Liver (tissue), 9 donors: Measurements from ENCODE around the gene LAMA2. TPM values are rescaled to one million over a fixed set of nuclear protein-coding genes. Genes with fewer than 3 reads are reported as not detected.

Source experiments
- DNase-seq: peaks from one replicate; pipeline ENCODE4 v3.0.0-alpha.2; 2017; ENCODE audit warnings: low spot score
- H3K27ac ChIP-seq, 2 donors: one replicate each; pipeline ENCODE4 v1.7.0; 2013; ENCODE audit warnings: inconsistent platforms in 2 of 2, low read length in 2 of 2, control low read depth in 1 of 2, low read depth in 1 of 2, mild to moderate bottlenecking in 1 of 2
- H3K27me3 ChIP-seq, 4 donors: one replicate each; pipeline versions ENCODE4 v1.6.1 to v1.7.0; 2013; ENCODE audit warnings: low read length in 3 of 4, inconsistent platforms in 1 of 4, mild to moderate bottlenecking in 1 of 4, moderate library complexity in 1 of 4; ENCODE audit not compliant: control insufficient read depth in 4 of 4, insufficient read depth in 4 of 4
- H3K36me3 ChIP-seq, 4 donors: one replicate each; pipeline versions ENCODE4 v1.6.1 to v1.7.0; 2013; ENCODE audit warnings: low read length in 3 of 4, mild to moderate bottlenecking in 3 of 4, low read depth in 1 of 4, moderate library complexity in 1 of 4; ENCODE audit not compliant: control insufficient read depth in 4 of 4, insufficient read depth in 3 of 4
- H3K4me1 ChIP-seq, 4 donors: one replicate each; pipeline versions ENCODE4 v1.6.1 to v1.7.0; 2013; ENCODE audit warnings: low read length in 3 of 4, mild to moderate bottlenecking in 3 of 4, moderate library complexity in 1 of 4; ENCODE audit not compliant: control insufficient read depth in 4 of 4, insufficient read depth in 4 of 4
- H3K4me3 ChIP-seq, 3 donors: one replicate each; pipeline versions ENCODE4 v1.6.1 to v1.7.0; 2013; ENCODE audit warnings: low read length in 3 of 3, control low read depth in 1 of 3, low read depth in 1 of 3, mild to moderate bottlenecking in 1 of 3
- H3K9ac ChIP-seq, 2 donors: one replicate each; pipeline ENCODE4 v1.7.0; 2013; ENCODE audit warnings: low read length in 2 of 2, mild to moderate bottlenecking in 2 of 2, moderate library complexity in 2 of 2, control low read depth in 1 of 2, low read depth in 1 of 2
- H3K9me3 ChIP-seq, 4 donors: one replicate each; pipeline versions ENCODE4 v1.6.1 to v1.7.0; 2013; ENCODE audit warnings: low read length in 3 of 4; ENCODE audit not compliant: control insufficient read depth in 4 of 4
- ATF3 ChIP-seq: IDR thresholded peaks from 2 replicates; pipeline ENCODE4 v1.6.1; 2016; ENCODE audit warnings: antibody characterized with exemption
- CTCF ChIP-seq: fragments of 150-350 bp; IDR thresholded peaks from 2 replicates; pipeline ENCODE4 v1.5.1; 2017; ENCODE audit warnings: improper control_type of control experiment, low read depth, low read length; ENCODE audit not compliant: missing input control
- EGR1 ChIP-seq, 2 donors: IDR thresholded peaks; 2 replicates each; pipeline ENCODE4 v1.6.1; 2016 to 2018; ENCODE audit warnings: antibody characterized with exemption in 2 of 2, low read depth in 2 of 2
- FOXA1 ChIP-seq: IDR thresholded peaks from 2 replicates; pipeline ENCODE4 v1.6.1; 2016; ENCODE audit warnings: antibody characterized with exemption
- FOXA2 ChIP-seq: IDR thresholded peaks from 2 replicates; pipeline ENCODE4 v1.6.1; 2016; ENCODE audit warnings: antibody characterized with exemption
- GABPA ChIP-seq, 2 donors: IDR thresholded peaks in 1 of 2; conservative IDR thresholded peaks in 1 of 2; 2 replicates each; pipeline ENCODE4 v1.6.1; 2016; ENCODE audit warnings: antibody characterized with exemption in 2 of 2, mild to moderate bottlenecking in 1 of 2, moderate library complexity in 1 of 2
- HNF4A ChIP-seq, 2 donors: conservative IDR thresholded peaks; 2 replicates each; pipeline ENCODE4 v1.6.1; 2016; ENCODE audit warnings: antibody characterized with exemption in 2 of 2, mild to moderate bottlenecking in 2 of 2
- HNF4G ChIP-seq: IDR thresholded peaks from 2 replicates; pipeline ENCODE4 v1.6.1; 2016; ENCODE audit warnings: antibody characterized with exemption
- JUND ChIP-seq, 2 donors: IDR thresholded peaks; 2 replicates each; pipeline ENCODE4 v1.6.1; 2016; ENCODE audit warnings: antibody characterized with exemption in 2 of 2
- MAX ChIP-seq: IDR thresholded peaks from 2 replicates; pipeline ENCODE4 v1.6.1; 2016; ENCODE audit warnings: antibody characterized with exemption
- NR2F2 ChIP-seq: IDR thresholded peaks from 2 replicates; pipeline ENCODE4 v1.6.1; 2016; ENCODE audit warnings: antibody characterized with exemption
- RAD21 ChIP-seq, 2 donors: IDR thresholded peaks; 2 replicates each; pipeline ENCODE4 v1.6.1; 2016; ENCODE audit warnings: antibody characterized with exemption in 2 of 2, mild to moderate bottlenecking in 2 of 2
- REST ChIP-seq: IDR thresholded peaks from 2 replicates; pipeline ENCODE4 v1.6.1; 2016; ENCODE audit warnings: antibody characterized with exemption, mild to moderate bottlenecking
- RXRA ChIP-seq, 2 donors: IDR thresholded peaks; 2 replicates each; pipeline ENCODE4 v1.6.1; 2017 to 2018; ENCODE audit warnings: antibody characterized with exemption in 2 of 2, mild to moderate bottlenecking in 1 of 2
- SP1 ChIP-seq: IDR thresholded peaks from 2 replicates; pipeline ENCODE4 v1.6.1; 2018; ENCODE audit warnings: antibody characterized with exemption, mild to moderate bottlenecking
- TAF1 ChIP-seq: conservative IDR thresholded peaks from 2 replicates; pipeline ENCODE4 v1.6.1; 2016; ENCODE audit warnings: antibody characterized with exemption, mild to moderate bottlenecking
- YY1 ChIP-seq: IDR thresholded peaks from 2 replicates; pipeline ENCODE4 v1.6.1; 2016; ENCODE audit warnings: antibody characterized with exemption, mild to moderate bottlenecking
- ZBTB33 ChIP-seq: IDR thresholded peaks from 2 replicates; pipeline ENCODE4 v1.6.1; 2016; ENCODE audit warnings: antibody characterized with exemption
- WGBS: extraction: QIAGEN DNeasy Blood & Tissue Kit; methylation state at CpG from one replicate; pipeline ENCODE4 v1.1.7; 2013; 5-methylcytosine and 5-hydroxymethylcytosine counted together
- polyA plus RNA-seq, 2 donors: library from polyadenylated mRNA; stranded (reverse) in 1 of 2; unstranded in 1 of 2; fragments of 200-250 nt in 1 of 2; fragments of >200 nt in 1 of 2; fragmentation: Nextera tagmentation in 1 of 2; extraction: Ambion mirVana in 1 of 2; gene quantifications; one replicate each; pipeline versions ENCODE4 v1.2.1 to v1.2.3, GENCODE V29; 2013 to 2015
- total RNA-seq, 2 donors: library from RNA; depleted of rRNA; stranded (reverse); fragments of >200 nt; gene quantifications; one replicate each; pipeline ENCODE4 v1.2.3, GENCODE V29; 2014
- donor health status: healthy.
- donor health status: healthy.
- donor health status: healthy.
- donor health status: healthy.
- donor health status: healthy.

The LAMA2 gene
- total and polyA plus RNA-seq, 4 donors = 1.3 to 17.0 (median 3.0) TPM

GRCh38 chr6:129516787-129517186, 633.8 kb downstream of the LAMA2 start:
- Histone ChIP-seq H3K4me1 (no peaks in the 10 kb centered on the region), H3K4me3 (no peak overlapping the region), H3K27ac (no peak overlapping the region), H3K9me3 (no peaks in the 10 kb centered on the region), H3K9ac (no peak overlapping the region), H3K36me3 (no peaks in the 10 kb centered on the region), H3K27me3 (no peaks in the 10 kb centered on the region)
- no peak for DNase-seq
- WGBS = 89% methylated on average over 1 of the region's 1 CpG
- TF ChIP-seq HNF4G (no peak), CTCF (no peak)

GRCh38 chr6:129517288-129517687, 634.4 kb downstream of the LAMA2 start:
- no peak overlapping the region for H3K4me3 ChIP-seq
- no peaks in the 10 kb centered on the region for H3K27me3 ChIP-seq
- no peak overlapping the region for H3K9ac ChIP-seq
- no peaks in the 10 kb centered on the region for H3K4me1 ChIP-seq
- no peak for TF ChIP-seq NR2F2
- TF ChIP-seq MAX = no peak
- no peak for TF ChIP-seq TAF1
- TF ChIP-seq HNF4G = no peak
- no peak for TF ChIP-seq ATF3
- no peak for TF ChIP-seq JUND (IDR thresholded peaks at IDR 0.05)
- no peak for TF ChIP-seq CTCF
- TF ChIP-seq HNF4A (conservative IDR thresholded peaks at IDR 0.05) = no peak
- TF ChIP-seq SP1 = no peak
- no peak for TF ChIP-seq YY1
- TF ChIP-seq EGR1 (IDR thresholded peaks at IDR 0.05; ENCODE audit: low read depth in 2 of 2) = no peak
- TF ChIP-seq REST = no peak
- no peak for TF ChIP-seq FOXA2
- no peak for TF ChIP-seq FOXA1
- no peak for TF ChIP-seq ZBTB33
- no peak for TF ChIP-seq RXRA (IDR thresholded peaks at IDR 0.05)
- TF ChIP-seq RAD21 (IDR thresholded peaks at IDR 0.05) = no peak
- TF ChIP-seq GABPA (IDR thresholded peaks at IDR 0.05 in 1 of 2, conservative IDR thresholded peaks at IDR 0.05 in 1 of 2) = no peak
- 50% methylated on average over 2 of the region's 2 CpGs for WGBS
- H3K27ac ChIP-seq = no peak overlapping the region
- DNase-seq = no peak
- H3K9me3 ChIP-seq = no peaks in the 10 kb centered on the region
- H3K36me3 ChIP-seq = no peaks in the 10 kb centered on the region
